ENCODE measurements around the gene OR1F1. TPM values are rescaled to one million over a fixed set of nuclear protein-coding genes. Genes with fewer than 3 reads are reported as not detected.
A peak's percentile ranks its signal among the peaks of the same experiment; 100 is the strongest.

Gene OR1F1
- total and polyA plus RNA-seq, 9 of the 15 experiments (the other 6 are each of a cell fraction or from before 2014, with no cell fraction given) = 0.15 to 0.61 (median 0.35) TPM; not detected in 3

DNA sequence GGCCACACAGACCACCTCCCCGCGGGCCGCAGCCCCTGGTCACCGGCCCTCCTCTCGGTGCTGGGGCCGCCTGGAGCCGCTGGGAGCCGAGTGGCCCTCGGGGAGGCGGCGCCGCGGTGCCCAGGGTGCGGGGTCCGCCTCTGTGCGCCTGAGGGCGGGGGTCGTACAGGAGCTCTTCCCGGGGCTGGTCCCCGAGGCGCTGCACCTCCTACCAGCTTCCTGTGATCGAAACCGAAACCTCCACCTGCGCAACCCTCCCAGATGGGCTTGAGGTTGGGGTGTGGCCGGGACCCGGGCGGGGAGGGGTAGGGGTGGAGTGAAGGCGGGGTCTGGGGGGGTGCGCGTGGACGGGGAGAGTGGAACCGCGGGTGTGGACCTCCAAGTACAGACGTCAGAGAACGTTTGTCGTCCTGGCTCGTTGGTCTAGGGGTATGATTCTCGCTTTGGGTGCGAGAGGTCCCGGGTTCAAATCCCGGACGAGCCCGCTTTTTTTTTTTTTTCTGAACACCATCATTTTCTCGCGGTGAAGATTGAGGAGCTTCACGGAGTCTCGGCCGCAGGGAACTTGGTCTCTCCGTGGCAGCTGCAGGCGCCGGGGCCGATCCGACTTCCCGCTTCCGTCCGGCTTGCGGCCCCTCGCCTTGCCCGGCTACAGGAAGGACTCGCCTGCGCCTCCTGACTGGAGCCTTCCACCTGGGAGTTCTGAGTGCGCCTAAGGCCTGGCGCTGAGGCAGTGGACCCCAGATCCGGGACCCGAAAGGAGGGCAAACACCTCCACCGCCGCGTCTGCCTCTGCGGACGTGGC lies 29.3 kb upstream of the OR1F1 start (continued):
- TF ChIP-seq KDM5B (IDR thresholded peaks at IDR 0.05; ENCODE audit: insufficient replicate concordance, low read depth, low read length) (no peak), PYGO2 (tag; IDR thresholded peaks at IDR 0.05) (no peak), ZNF740 (CRISPR knock-in tag; IDR thresholded peaks at IDR 0.05) (peak; percentile 96), ZNF740 (tag; IDR thresholded peaks at IDR 0.05) (peak in 1 of 2 experiments; percentile 93; a peak in 2 of 4 replicates), ETV6 (IDR thresholded peaks at IDR 0.05; ENCODE audit: borderline replicate concordance in 1 of 2, low read depth in 2 of 2, low read length in 1 of 2) (peak in 1 of 2 experiments; percentile 31; a peak in 1 of 4 replicates), ETV6 (CRISPR knock-in tag; IDR thresholded peaks at IDR 0.05; ENCODE audit: borderline replicate concordance) (no peak), ZNF23 (CRISPR knock-in tag; IDR thresholded peaks at IDR 0.05) (no peak), SMAD3 (CRISPR knock-in tag; conservative IDR thresholded peaks at IDR 0.05) (no peak), CHD2 (IDR thresholded peaks at IDR 0.05; ENCODE audit: low read depth, low read length) (peak; percentile 64), GTF2A2 (tag; IDR thresholded peaks at IDR 0.05) (no peak), KLF10 (CRISPR knock-in tag; IDR thresholded peaks at IDR 0.05) (no peak), CBX2 (IDR thresholded peaks at IDR 0.05; ENCODE audit: insufficient read depth, low read length, poor library complexity, severe bottlenecking) (no peak), TBP (optimal IDR thresholded peaks at IDR 0.05; ENCODE audit: low read depth, low read length) (peak; percentile 99), ETS2 (tag; IDR thresholded peaks at IDR 0.05; ENCODE audit: borderline replicate concordance, poor library complexity, severe bottlenecking) (no peak), KLF16 (IDR thresholded peaks at IDR 0.05) (no peak), NR0B1 (IDR thresholded peaks at IDR 0.05; ENCODE audit: partially characterized antibody) (no peak), SREBF2 (CRISPR knock-in tag; IDR thresholded peaks at IDR 0.05) (no peak), SRF (CRISPR knock-in tag; IDR thresholded peaks at IDR 0.05) (no peak), YY1 (IDR thresholded peaks at IDR 0.05; ENCODE audit: borderline replicate concordance in 1 of 3, control insufficient read depth in 1 of 3, extremely low read depth in 1 of 3, insufficient read depth in 3 of 3, insufficient read length in 1 of 3, insufficient replicate concordance in 2 of 3, low read depth in 1 of 3, low read length in 2 of 3) (peak in 1 of 3 experiments; percentile 12)
- TF ChIP-seq, protein P1, sequence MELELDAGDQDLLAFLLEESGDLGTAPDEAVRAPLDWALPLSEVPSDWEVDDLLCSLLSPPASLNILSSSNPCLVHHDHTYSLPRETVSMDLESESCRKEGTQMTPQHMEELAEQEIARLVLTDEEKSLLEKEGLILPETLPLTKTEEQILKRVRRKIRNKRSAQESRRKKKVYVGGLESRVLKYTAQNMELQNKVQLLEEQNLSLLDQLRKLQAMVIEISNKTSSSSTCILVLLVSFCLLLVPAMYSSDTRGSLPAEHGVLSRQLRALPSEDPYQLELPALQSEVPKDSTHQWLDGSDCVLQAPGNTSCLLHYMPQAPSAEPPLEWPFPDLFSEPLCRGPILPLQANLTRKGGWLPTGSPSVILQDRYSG (tag; conservative IDR thresholded peaks at IDR 0.05; ENCODE audit: low read depth) = no peak
- TF ChIP-seq, protein P2, sequence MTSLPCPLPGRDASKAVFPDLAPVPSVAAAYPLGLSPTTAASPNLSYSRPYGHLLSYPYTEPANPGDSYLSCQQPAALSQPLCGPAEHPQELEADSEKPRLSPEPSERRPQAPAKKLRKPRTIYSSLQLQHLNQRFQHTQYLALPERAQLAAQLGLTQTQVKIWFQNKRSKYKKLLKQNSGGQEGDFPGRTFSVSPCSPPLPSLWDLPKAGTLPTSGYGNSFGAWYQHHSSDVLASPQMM (CRISPR knock-in tag; IDR thresholded peaks at IDR 0.05) = no peak
